ENCODE data around the gene CEP112.

DNA sequence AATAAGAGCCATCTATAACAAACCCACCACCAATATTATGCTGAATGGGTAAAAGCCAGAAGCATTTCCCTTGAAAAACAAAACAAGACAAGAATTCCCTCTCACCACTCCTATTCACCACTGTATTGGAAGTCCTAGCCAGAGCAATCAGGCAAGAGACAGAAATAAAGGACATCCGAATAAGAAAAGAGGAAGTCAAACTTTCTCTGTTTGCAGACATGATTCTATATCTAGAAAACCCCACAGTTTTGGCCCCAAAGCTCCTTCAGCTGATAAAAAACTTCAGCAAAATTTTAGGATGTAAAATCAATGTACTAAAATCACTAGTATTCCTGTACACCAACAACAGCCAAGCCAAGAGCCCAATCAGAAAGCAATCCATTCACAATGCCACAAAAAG is 358.7 kb downstream of the CEP112 start:
- TF ChIP-seq, protein P1, sequence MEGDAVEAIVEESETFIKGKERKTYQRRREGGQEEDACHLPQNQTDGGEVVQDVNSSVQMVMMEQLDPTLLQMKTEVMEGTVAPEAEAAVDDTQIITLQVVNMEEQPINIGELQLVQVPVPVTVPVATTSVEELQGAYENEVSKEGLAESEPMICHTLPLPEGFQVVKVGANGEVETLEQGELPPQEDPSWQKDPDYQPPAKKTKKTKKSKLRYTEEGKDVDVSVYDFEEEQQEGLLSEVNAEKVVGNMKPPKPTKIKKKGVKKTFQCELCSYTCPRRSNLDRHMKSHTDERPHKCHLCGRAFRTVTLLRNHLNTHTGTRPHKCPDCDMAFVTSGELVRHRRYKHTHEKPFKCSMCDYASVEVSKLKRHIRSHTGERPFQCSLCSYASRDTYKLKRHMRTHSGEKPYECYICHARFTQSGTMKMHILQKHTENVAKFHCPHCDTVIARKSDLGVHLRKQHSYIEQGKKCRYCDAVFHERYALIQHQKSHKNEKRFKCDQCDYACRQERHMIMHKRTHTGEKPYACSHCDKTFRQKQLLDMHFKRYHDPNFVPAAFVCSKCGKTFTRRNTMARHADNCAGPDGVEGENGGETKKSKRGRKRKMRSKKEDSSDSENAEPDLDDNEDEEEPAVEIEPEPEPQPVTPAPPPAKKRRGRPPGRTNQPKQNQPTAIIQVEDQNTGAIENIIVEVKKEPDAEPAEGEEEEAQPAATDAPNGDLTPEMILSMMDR (conservative IDR thresholded peaks at IDR 0.05 in 1 of 2, IDR thresholded peaks at IDR 0.05 in 1 of 2; ENCODE audit: low read depth in 1 of 2, low read length in 2 of 2) = no peak
- no peak for TF ChIP-seq EZH2 (IDR thresholded peaks at IDR 0.05; ENCODE audit: low read length, missing control alignments)

All from fibroblast of lung (primary cell).